ENCODE measurements around the gene RBM11.

The RBM11 gene

GRCh38 chr21:14271053-14271452, 55.1 kb downstream of the RBM11 start:
- no peak for DNase-seq (ENCODE audit: low read depth in 2 of 2)

DNA sequence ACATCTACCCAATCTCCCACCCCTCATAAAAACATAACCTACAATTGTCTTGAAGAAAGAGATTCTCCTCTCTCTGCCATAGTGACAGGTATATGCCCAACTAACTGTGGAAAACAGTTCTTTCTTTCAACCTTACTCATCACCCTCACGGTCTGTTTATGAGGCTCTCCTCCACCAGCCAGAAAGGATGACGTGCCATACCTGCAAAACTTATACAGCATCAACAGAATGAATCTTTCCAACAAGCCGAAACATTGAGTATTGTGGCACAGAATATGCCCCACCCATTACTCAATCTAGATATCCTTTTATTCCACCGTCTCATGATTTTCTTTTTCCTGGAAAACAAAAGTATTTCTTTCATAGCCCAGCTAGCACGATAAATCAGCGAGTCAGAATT, 55.7 kb downstream of the RBM11 start:
- DNase-seq (ENCODE audit: low read depth in 2 of 2): no peak

- no peak for DNase-seq (ENCODE audit: low read depth in 2 of 2)
Measured at GRCh38 chr21:14273736-14274538, 58.0 kb downstream of the RBM11 start.

GRCh38 chr21:14275702-14276205, 59.8 kb downstream of the RBM11 start:
- DNase-seq (ENCODE audit: low read depth in 2 of 2): no peak
